Endodermal cell (in vitro differentiated cells): ENCODE results near the gene MBP. TPM values are rescaled to one million over a fixed set of nuclear protein-coding genes. Genes with fewer than 3 reads are reported as not detected.
A peak's percentile ranks its signal among the peaks of the same experiment; 100 is the strongest.

Experiments
- DNase-seq: peaks from one replicate; pipeline ENCODE4 v3.0.0-alpha.2; 2017
- H3K27ac ChIP-seq: 2 replicates; pipeline ENCODE4 v1.5.1; 2013; ENCODE audit warnings: mild to moderate bottlenecking, low read depth, low read length, moderate library complexity
- H3K27me3 ChIP-seq: 2 replicates; pipeline ENCODE4 v1.6.1; 2013; ENCODE audit warnings: mild to moderate bottlenecking, low read length, moderate library complexity; ENCODE audit not compliant: insufficient read depth, control insufficient read depth, poor library complexity, severe bottlenecking
- H3K36me3 ChIP-seq: 2 replicates; pipeline ENCODE4 v1.7.0; 2013; ENCODE audit warnings: mild to moderate bottlenecking, low read length, moderate library complexity; ENCODE audit not compliant: control insufficient read depth, insufficient read depth
- H3K4me1 ChIP-seq: one replicate; pipeline ENCODE4 v1.7.0; 2013; ENCODE audit warnings: low read length; ENCODE audit not compliant: control insufficient read depth, insufficient read depth
- H3K4me3 ChIP-seq: 2 replicates; pipeline ENCODE4 v1.5.1; 2013; ENCODE audit warnings: mild to moderate bottlenecking, low read length, moderate library complexity
- H3K9ac ChIP-seq: 2 replicates; pipeline ENCODE4 v1.6.1; 2013; ENCODE audit warnings: mild to moderate bottlenecking, low read length, moderate library complexity; ENCODE audit not compliant: poor library complexity, severe bottlenecking; ENCODE audit errors: extremely low read depth
- H3K9me3 ChIP-seq: 2 replicates; pipeline ENCODE4 v1.6.1; 2013; ENCODE audit warnings: mild to moderate bottlenecking, low read length, moderate library complexity; ENCODE audit not compliant: control insufficient read depth
- H3K27ac Mint-ChIP-seq: 2 replicates; pipeline ENCODE4 v1.8.0; 2020; ENCODE audit warnings: mixed read lengths
- H3K27me3 Mint-ChIP-seq: 2 replicates; pipeline ENCODE4 v1.8.0; 2021; ENCODE audit warnings: mild to moderate bottlenecking, mixed read lengths; ENCODE audit not compliant: insufficient read depth
- H3K36me3 Mint-ChIP-seq: 2 replicates; pipeline ENCODE4 v1.8.0; 2020; ENCODE audit warnings: low read depth, mixed read lengths
- H3K4me1 Mint-ChIP-seq: 2 replicates; pipeline ENCODE4 v1.8.0; 2020; ENCODE audit warnings: mixed read lengths
- H3K4me3 Mint-ChIP-seq: 2 replicates; pipeline ENCODE4 v1.8.0; 2020; ENCODE audit warnings: mild to moderate bottlenecking, moderate library complexity, mixed read lengths
- H3K9me3 Mint-ChIP-seq: 2 replicates; pipeline ENCODE4 v1.8.0; 2020; ENCODE audit warnings: mild to moderate bottlenecking, mixed read lengths
- CTCF ChIP-seq: fragments of 200-600 bp; sonication (generic); conservative IDR thresholded peaks from 2 replicates; pipeline ENCODE4 v1.5.0; 2021; ENCODE audit warnings: antibody characterized with exemption, mild to moderate bottlenecking
- WGBS, 2 experiments: methylation state at CpG; one replicate each; pipeline versions ENCODE4 v1.1.5 to v1.1.7; 2013; ENCODE audit warnings: missing lambda C conversion rate in 2 of 2, mixed read lengths in 1 of 2; ENCODE audit not compliant: insufficient coverage in 1 of 2, insufficient read length in 1 of 2; 5-methylcytosine and 5-hydroxymethylcytosine counted together
- total RNA-seq, 2 donors: library from RNA; stranded (reverse); fragmentation: NEBNext Ultra II Directional in 1 of 2; extraction: Animal tissue kit (Norgen Biotek cat#: 25700) in 1 of 2; gene quantifications; 2 replicates in 1 of 2; 3 replicates in 1 of 2; pipeline ENCODE4 v1.2.1, GENCODE V29; 2021

The MBP gene
- total RNA-seq, 2 donors from 2014 or later = 16.3 to 19.0 TPM

DNA sequence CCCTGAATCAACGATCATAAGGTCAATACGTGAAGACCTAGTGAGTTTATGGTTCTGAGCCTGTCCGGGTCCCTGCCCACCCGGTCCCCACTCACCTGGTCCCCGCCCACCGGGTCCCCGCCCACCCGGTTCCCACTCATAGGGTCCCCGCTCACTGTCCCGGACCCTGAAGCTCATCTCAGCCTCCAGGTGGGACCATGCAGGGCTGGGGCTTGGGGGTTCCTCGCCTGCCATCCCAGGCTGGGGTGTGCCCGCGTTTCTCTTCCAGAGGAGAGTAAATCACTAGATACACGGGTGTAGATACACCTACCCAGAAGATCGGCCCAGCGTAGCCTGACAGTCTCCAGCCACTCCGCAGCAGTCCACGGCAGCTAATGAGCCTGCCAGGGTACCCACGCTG is 131.5 kb downstream of the MBP start:
- Mint-ChIP-seq H3K9me3 (no peaks in the 10 kb centered on the region), H3K36me3 (no peaks in the 10 kb centered on the region), H3K4me3 (no peak overlapping the region), H3K27ac (no peak overlapping the region), H3K4me1 (no peaks in the 10 kb centered on the region), H3K27me3 (no peaks in the 10 kb centered on the region)
- WGBS, 2 experiments = 91 to 95% methylated on average over 10 to 19 of the region's 19 CpGs
- no peak for TF ChIP-seq CTCF
- Histone ChIP-seq H3K27ac (no peak overlapping the region), H3K4me1 (no peaks in the 10 kb centered on the region), H3K4me3 (no peak overlapping the region), H3K9ac (no peak overlapping the region), H3K9me3 (no peaks in the 10 kb centered on the region), H3K27me3 (no peaks in the 10 kb centered on the region), H3K36me3 (no peaks in the 10 kb centered on the region)
- peak; percentile 40 for DNase-seq

GRCh38 chr18:77000527-77000926 is 132.1 kb downstream of the MBP start:
- Mint-ChIP-seq H3K36me3 (no peaks in the 10 kb centered on the region), H3K4me1 (peaks cover 4% of the 10 kb centered on the region), H3K4me3 (no peak overlapping the region), H3K27me3 (no peaks in the 10 kb centered on the region), H3K27ac (no peak overlapping the region), H3K9me3 (no peaks in the 10 kb centered on the region)
- Histone ChIP-seq H3K27me3 (no peaks in the 10 kb centered on the region), H3K4me1 (no peaks in the 10 kb centered on the region), H3K27ac (no peak overlapping the region), H3K36me3 (no peaks in the 10 kb centered on the region), H3K4me3 (no peak overlapping the region), H3K9me3 (no peaks in the 10 kb centered on the region), H3K9ac (no peak overlapping the region)
- WGBS, 2 experiments = 20 to 44% methylated on average over 1 to 11 of the region's 11 CpGs
- TF ChIP-seq CTCF = peak; percentile 98
- DNase-seq = peak; percentile 77

DNA sequence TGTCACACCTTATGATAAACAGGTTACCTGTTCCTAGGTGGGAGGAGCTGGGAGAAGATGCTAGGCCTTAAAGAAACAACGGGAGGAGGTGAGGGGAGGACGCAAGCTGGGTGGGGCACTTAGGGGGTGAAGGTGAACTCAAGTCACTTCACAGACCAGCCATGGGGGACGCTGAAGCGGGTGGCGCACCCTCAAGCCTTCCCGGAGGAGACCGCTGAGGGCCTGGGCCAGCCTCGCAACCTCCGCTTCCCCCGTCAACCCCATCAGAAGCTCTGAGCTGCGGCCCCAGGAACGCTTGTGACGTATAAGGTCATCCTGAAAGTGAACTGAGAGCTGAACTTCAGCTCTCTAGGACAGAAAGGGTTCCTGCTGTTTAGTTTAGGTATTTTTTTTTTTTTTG is 133.5 kb downstream of the MBP start:
- H3K4me1 ChIP-seq = no peaks in the 10 kb centered on the region
- no peaks in the 10 kb centered on the region for H3K36me3 ChIP-seq
- TF ChIP-seq CTCF = no peak
- H3K9me3 ChIP-seq = no peaks in the 10 kb centered on the region
- H3K4me3 ChIP-seq = no peak overlapping the region
- no peaks in the 10 kb centered on the region for H3K27me3 ChIP-seq
- WGBS, 2 experiments = 87 to 97% methylated on average over 6 to 13 of the region's 13 CpGs
- H3K9me3 Mint-ChIP-seq = no peaks in the 10 kb centered on the region
- no peak overlapping the region for H3K9ac ChIP-seq
- H3K36me3 Mint-ChIP-seq = no peaks in the 10 kb centered on the region
- no peak for DNase-seq
- peaks cover 4% of the 10 kb centered on the region for H3K4me1 Mint-ChIP-seq
- no peak overlapping the region for H3K27ac ChIP-seq
- H3K27me3 Mint-ChIP-seq = peaks cover 3% of the 10 kb centered on the region
- no peak overlapping the region for H3K27ac Mint-ChIP-seq
- no peak overlapping the region for H3K4me3 Mint-ChIP-seq
